ENCODE data around the gene GPRASP2.

DNA sequence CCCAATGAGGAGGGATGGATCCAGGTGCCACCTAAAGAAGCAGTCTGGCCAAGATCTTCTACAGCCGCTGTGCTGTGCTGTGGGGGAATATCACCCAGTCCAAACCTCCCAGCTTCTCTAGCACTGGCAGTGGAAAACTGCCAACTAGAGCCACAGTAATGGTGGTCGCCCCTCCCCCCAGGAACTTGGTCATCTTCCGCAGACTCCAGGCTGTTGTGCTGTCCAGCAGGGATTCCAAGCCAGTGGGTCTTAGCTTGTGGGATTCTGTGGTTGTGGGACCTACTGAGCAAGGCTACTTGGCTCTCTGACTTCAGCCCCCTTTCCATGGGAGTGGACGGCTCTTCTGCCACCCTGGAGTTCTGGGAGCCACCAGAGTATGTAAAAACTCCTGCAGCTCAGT is 42.7 kb upstream of the GPRASP2 start:
- TF ChIP-seq, protein P1, sequence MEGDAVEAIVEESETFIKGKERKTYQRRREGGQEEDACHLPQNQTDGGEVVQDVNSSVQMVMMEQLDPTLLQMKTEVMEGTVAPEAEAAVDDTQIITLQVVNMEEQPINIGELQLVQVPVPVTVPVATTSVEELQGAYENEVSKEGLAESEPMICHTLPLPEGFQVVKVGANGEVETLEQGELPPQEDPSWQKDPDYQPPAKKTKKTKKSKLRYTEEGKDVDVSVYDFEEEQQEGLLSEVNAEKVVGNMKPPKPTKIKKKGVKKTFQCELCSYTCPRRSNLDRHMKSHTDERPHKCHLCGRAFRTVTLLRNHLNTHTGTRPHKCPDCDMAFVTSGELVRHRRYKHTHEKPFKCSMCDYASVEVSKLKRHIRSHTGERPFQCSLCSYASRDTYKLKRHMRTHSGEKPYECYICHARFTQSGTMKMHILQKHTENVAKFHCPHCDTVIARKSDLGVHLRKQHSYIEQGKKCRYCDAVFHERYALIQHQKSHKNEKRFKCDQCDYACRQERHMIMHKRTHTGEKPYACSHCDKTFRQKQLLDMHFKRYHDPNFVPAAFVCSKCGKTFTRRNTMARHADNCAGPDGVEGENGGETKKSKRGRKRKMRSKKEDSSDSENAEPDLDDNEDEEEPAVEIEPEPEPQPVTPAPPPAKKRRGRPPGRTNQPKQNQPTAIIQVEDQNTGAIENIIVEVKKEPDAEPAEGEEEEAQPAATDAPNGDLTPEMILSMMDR (IDR thresholded peaks at IDR 0.05) = no peak
- TF ChIP-seq POLR2AphosphoS5 (IDR thresholded peaks at IDR 0.05) = no peak
